Endothelial cell of umbilical vein (primary cell): ENCODE measurements around the gene JHY. TPM values are rescaled to one million over a fixed set of nuclear protein-coding genes. Genes with fewer than 3 reads are reported as not detected.

ENCODE experiments used
- BruUV-seq: library from RNA; stranded (reverse); fragments of 400-500 nt; replicated peaks from 2 replicates; lab custom pipeline; 2021; lab: Mats Ljungman, UMichigan
- CTCF ChIA-PET: fragments of 300-600, 350-600 bp; sonication (Branson Sonifier 250); formaldehyde crosslinking; loops from one replicate; lab custom pipeline; 2021; ENCODE audit warnings: antibody characterized with exemption, inconsistent platforms; lab: Charles Lee
- POLR2A ChIA-PET: fragments of 300-600, 350-600 bp; sonication (Branson Sonifier 250); formaldehyde crosslinking; loops from one replicate; lab custom pipeline; 2021; ENCODE audit warnings: antibody characterized with exemption, inconsistent platforms; lab: Charles Lee
- DNase-seq: peaks from one replicate; pipeline ENCODE4 v3.0.0-alpha.2; 2011; ENCODE audit warnings: low read depth, low spot score
- FAIRE-seq: peaks from 2 replicates; lab custom pipeline; 2011; peaks lifted over from hg19 to GRCh38; lab: Jason Lieb, UNC
- H2AFZ ChIP-seq: 2 replicates; pipeline ENCODE4 v1.6.0; 2012; ENCODE audit warnings: low read depth, low read length, control low read depth, inconsistent platforms
- H3K27ac ChIP-seq: 2 replicates; pipeline ENCODE4 v1.5.1; 2011; ENCODE audit warnings: low read depth, mild to moderate bottlenecking, control low read depth, low read length, moderate library complexity; ENCODE audit not compliant: insufficient read depth
- H3K27me3 ChIP-seq, 2 experiments: 2 replicates each; pipeline versions ENCODE4 v1.6.0 to v1.6.1; 2011; ENCODE audit warnings: low read length in 2 of 2, mixed read lengths in 1 of 2; ENCODE audit not compliant: control insufficient read depth in 2 of 2, insufficient read depth in 2 of 2
- H3K36me3 ChIP-seq, 2 experiments: 2 replicates in 1 of 2; 3 replicates in 1 of 2; pipeline ENCODE4 v1.5.1; 2011; ENCODE audit warnings: low read length in 2 of 2, mild to moderate bottlenecking in 1 of 2, moderate library complexity in 1 of 2; ENCODE audit not compliant: control insufficient read depth in 2 of 2, insufficient read depth in 2 of 2; ENCODE audit errors: extremely low read depth in 1 of 2
- H3K4me1 ChIP-seq: 3 replicates; pipeline ENCODE4 v1.5.1; 2011; ENCODE audit warnings: mild to moderate bottlenecking, low read length; ENCODE audit not compliant: control insufficient read depth, insufficient read depth; ENCODE audit errors: extremely low read depth
- H3K4me2 ChIP-seq: 2 replicates; pipeline ENCODE4 v1.6.1; 2011; ENCODE audit warnings: low read length, control low read depth, mixed read lengths; ENCODE audit not compliant: insufficient read depth
- H3K4me3 ChIP-seq, 3 experiments: fragments of 200-600 bp in 1 of 3; sonication (generic), shearing (Covaris generic) in 1 of 3; replicated peaks in 1 of 3; 2 replicates each; pipeline ENCODE4 v1.5.1; 2011 to 2016; ENCODE audit warnings: control low read depth in 3 of 3, low read length in 3 of 3, mild to moderate bottlenecking in 2 of 3, inconsistent platforms in 1 of 3, low read depth in 1 of 3, moderate library complexity in 1 of 3; ENCODE audit not compliant: insufficient read depth in 1 of 3
- H3K79me2 ChIP-seq: 2 replicates; pipeline ENCODE4 v1.6.0; 2012; ENCODE audit warnings: low read length, inconsistent platforms; ENCODE audit not compliant: control insufficient read depth, insufficient read depth
- H3K9ac ChIP-seq: replicated peaks from 2 replicates; pipeline ENCODE3; 2011; ENCODE audit warnings: low read length, control low read depth; ENCODE audit not compliant: insufficient read depth; ENCODE audit errors: extremely low read depth
- H3K9me1 ChIP-seq: replicated peaks from 3 replicates; pipeline ENCODE4 v1.6.0; 2011; ENCODE audit warnings: mild to moderate bottlenecking, low read length; ENCODE audit not compliant: control insufficient read depth, insufficient read depth; ENCODE audit errors: extremely low read depth
- H3K9me3 ChIP-seq: replicated peaks from 2 replicates; pipeline ENCODE4 v1.5.1; 2012; ENCODE audit warnings: low read length, inconsistent platforms; ENCODE audit not compliant: control insufficient read depth, insufficient read depth
- H4K20me1 ChIP-seq: replicated peaks from 2 replicates; pipeline ENCODE3; 2011; ENCODE audit warnings: mild to moderate bottlenecking, low read length; ENCODE audit not compliant: control insufficient read depth, insufficient read depth; ENCODE audit errors: extremely low read depth
- CTCF ChIP-seq, 2 donors: IDR thresholded peaks; 1 replicate in 1 of 2; 2 replicates in 1 of 2; pipeline ENCODE4 v1.5.1; 2011; ENCODE audit warnings: low read length in 2 of 2, mild to moderate bottlenecking in 2 of 2, moderate library complexity in 2 of 2, control low read depth in 1 of 2, inconsistent platforms in 1 of 2, low read depth in 1 of 2; ENCODE audit not compliant: insufficient read depth in 1 of 2; ENCODE audit errors: extremely low read depth in 1 of 2
- EZH2 ChIP-seq: IDR thresholded peaks from 2 replicates; pipeline ENCODE4 v1.6.1; 2012; ENCODE audit warnings: borderline replicate concordance, low read depth, mild to moderate bottlenecking, moderate library complexity, low read length, inconsistent platforms; ENCODE audit not compliant: severe bottlenecking
- FOS ChIP-seq: IDR thresholded peaks from 2 replicates; pipeline ENCODE4 v1.6.1; 2011; ENCODE audit warnings: mild to moderate bottlenecking, low read length, moderate library complexity, borderline replicate concordance; ENCODE audit not compliant: insufficient read depth
- GATA2 ChIP-seq: IDR thresholded peaks from 2 replicates; pipeline ENCODE4 v1.7.0; 2011; ENCODE audit warnings: low read depth, mild to moderate bottlenecking, moderate library complexity, mixed read lengths, low read length; ENCODE audit not compliant: insufficient read length, insufficient read depth
- JUN ChIP-seq: IDR thresholded peaks from 2 replicates; pipeline ENCODE4 v1.6.1; 2011; ENCODE audit warnings: borderline replicate concordance, low read depth; ENCODE audit not compliant: insufficient read length, insufficient read depth
- MAX ChIP-seq: IDR thresholded peaks from 2 replicates; pipeline ENCODE4 v1.6.1; 2011; ENCODE audit not compliant: insufficient read depth, insufficient read length
- MYC ChIP-seq: IDR thresholded peaks from one replicate; pipeline ENCODE4 v1.6.1; 2011; ENCODE audit warnings: mild to moderate bottlenecking, low read depth, low read length
- POLR2A ChIP-seq: IDR thresholded peaks from 2 replicates; pipeline ENCODE4 v1.6.1; 2012; ENCODE audit warnings: low read depth, mild to moderate bottlenecking, control low read depth, low read length
- POLR2AphosphoS5 ChIP-seq: IDR thresholded peaks from 2 replicates; pipeline ENCODE4 v1.6.1; 2012; ENCODE audit warnings: low read depth, mild to moderate bottlenecking, control low read depth, low read length, moderate library complexity; ENCODE audit not compliant: insufficient read depth
- dilution Hi-C: fragments of 300-500 bp; cut with MboI; formaldehyde crosslinking; loops from one replicate; pipeline ENCODE4 v1.15.0; 2019; ENCODE audit warnings: low sequenced_read_pairs; ENCODE audit not compliant: extremely low pct_ligation_motif_present
- intact Hi-C: fragments of 100-400 bp; cut with micrococcal nuclease; formaldehyde crosslinking; loops from one replicate; pipeline ENCODE4 v1.10.0; 2022
- polyA plus RNA-seq, 4 experiments: library from polyadenylated mRNA; depleted of rRNA in 3 of 4; stranded (reverse) in 3 of 4; unstranded in 1 of 4; fragments of >200 nt; gene quantifications; 2 replicates each; pipeline versions ENCODE4 v1.2.1 to v1.2.3, GENCODE V29; 2011 to 2012; ENCODE audit warnings: missing spikeins in 1 of 4
- total RNA-seq: library from RNA; stranded (reverse); gene quantifications from 2 replicates; pipeline ENCODE4 v1.2.3, GENCODE V29; 2021

The JHY gene
- total and polyA plus RNA-seq, 2 donors (not counting 3 experiments of a cell fraction or from before 2014, with no cell fraction given) = 1.8 to 3.9 TPM

GRCh38 chr11:122923302-122923701 is 40.7 kb downstream of the JHY start:
- no TSS peak for BruUV-seq
- Histone ChIP-seq H2AFZ (no peak overlapping the region), H3K36me3 (no peaks in the 10 kb centered on the region), H3K4me3 (no peak overlapping the region), H4K20me1 (no peaks in the 10 kb centered on the region), H3K4me2 (no peak overlapping the region), H3K4me1 (no peaks in the 10 kb centered on the region), H3K79me2 (no peaks in the 10 kb centered on the region), H3K27me3 (no peaks in the 10 kb centered on the region), H3K9me3 (no peaks in the 10 kb centered on the region), H3K27ac (no peak overlapping the region), H3K9ac (no peak overlapping the region), H3K9me1 (no peaks in the 10 kb centered on the region)
- FAIRE-seq (no peak), DNase-seq (no peak)
- TF ChIP-seq FOS = no peak
- TF ChIP-seq MAX = no peak
- TF ChIP-seq POLR2AphosphoS5 = no peak
- TF ChIP-seq GATA2 = no peak
- no peak for TF ChIP-seq MYC
- no peak for TF ChIP-seq EZH2
- no peak for TF ChIP-seq JUN
- no peak for TF ChIP-seq POLR2A
- TF ChIP-seq CTCF (IDR thresholded peaks at IDR 0.05; ENCODE audit: extremely low read depth in 1 of 2, insufficient read depth in 1 of 2, low read depth in 1 of 2, low read length in 2 of 2) = no peak
- intact Hi-C loops (no loop called here), dilution Hi-C loops (no loop called here)
- ChIA-PET POLR2A (no interaction called here), CTCF (interaction anchor here (1.0 to 1.6 kb wide), 3 partner anchors 10 to 131 kb away, joined by 3 to 4 read pairs (median 3); no protein-coding TSS in a partner anchor)
